K562 (cell line): ENCODE measurements around the gene GPR35. TPM values are rescaled to one million over a fixed set of nuclear protein-coding genes. Genes with fewer than 3 reads are reported as not detected.

ENCODE experiments used
- ATAC-seq: fragments of 200-7000 bp; cut with Tn5 transposase; 3 replicates; pipeline ENCODE4 v1.9.1; 2020; ENCODE audit warnings: moderate library complexity
- BruUV-seq: library from RNA; stranded (reverse); fragments of 400-500 nt; replicated peaks from 2 replicates; lab custom pipeline; 2021; lab: Mats Ljungman, UMichigan
- CTCF ChIA-PET: fragments of 300-600 bp; formaldehyde crosslinking; extraction: SDS; loops from one replicate; lab custom pipeline; 2021; ENCODE audit warnings: low intra/inter-chr PET ratio; lab: Yijun Ruan, JAX
- POLR2A ChIA-PET: fragments of 300-600, 350-650 bp; sonication (Branson Sonifier 250); formaldehyde crosslinking; extraction: SDS; loops from one replicate; lab custom pipeline; 2021; ENCODE audit warnings: antibody characterized with exemption, inconsistent platforms; lab: Yijun Ruan, JAX
- DNase-seq, 4 experiments: peaks; one replicate each; pipeline versions ENCODE4 v3.0.0 to v3.0.0-alpha.2; 2011 to 2018; ENCODE audit warnings: low spot score in 3 of 4, mixed read lengths in 3 of 4; ENCODE audit errors: extremely low read depth in 1 of 4
- FAIRE-seq: peaks from 2 replicates; lab custom pipeline; 2011; peaks lifted over from hg19 to GRCh38; lab: Jason Lieb, UNC
- H2AFZ ChIP-seq: 2 replicates; pipeline ENCODE4 v1.6.0; 2011; ENCODE audit warnings: low read depth, low read length, control low read depth, inconsistent platforms
- H3K27ac ChIP-seq: fragments of 200-600 bp; 3 replicates; pipeline ENCODE4 v1.8.0; 2011; ENCODE audit warnings: low read depth, mild to moderate bottlenecking, control low read depth, inconsistent platforms, low read length, moderate library complexity, mixed read lengths; ENCODE audit errors: extremely low read depth
- H3K27me3 ChIP-seq, 2 experiments: fragments of 300-600 bp in 1 of 2; 2 replicates in 1 of 2; 3 replicates in 1 of 2; pipeline versions ENCODE4 v1.6.0 to v1.8.0; 2011; ENCODE audit warnings: inconsistent platforms in 2 of 2, low read length in 2 of 2, mild to moderate bottlenecking in 1 of 2, mixed read lengths in 1 of 2, moderate library complexity in 1 of 2; ENCODE audit not compliant: control insufficient read depth in 2 of 2, insufficient read depth in 2 of 2
- H3K36me3 ChIP-seq: fragments of 300-600 bp; 3 replicates; pipeline ENCODE4 v1.8.0; 2011; ENCODE audit warnings: mild to moderate bottlenecking, low read length, inconsistent platforms; ENCODE audit not compliant: control insufficient read depth, insufficient read depth
- H3K4me1 ChIP-seq, 2 experiments: fragments of 200-600 bp in 1 of 2; replicated peaks in 1 of 2; 2 replicates in 1 of 2; 3 replicates in 1 of 2; pipeline versions ENCODE4 v1.5.1 to v1.8.0; 2011; ENCODE audit warnings: inconsistent platforms in 2 of 2, low read length in 2 of 2, mild to moderate bottlenecking in 1 of 2, mixed read lengths in 1 of 2, moderate library complexity in 1 of 2; ENCODE audit not compliant: control insufficient read depth in 2 of 2, insufficient read depth in 2 of 2
- H3K4me2 ChIP-seq: 2 replicates; pipeline ENCODE4 v1.6.1; 2011; ENCODE audit warnings: low read length, control low read depth, inconsistent platforms, mixed read lengths; ENCODE audit not compliant: insufficient read depth
- H3K4me3 ChIP-seq: fragments of 200-600 bp; sonication (generic), shearing (Covaris generic); 2 replicates; pipeline ENCODE4 v1.5.1; 2016; ENCODE audit warnings: control low read depth, inconsistent platforms
- H3K79me2 ChIP-seq: fragments of 200-600 bp; 3 replicates; pipeline ENCODE4 v1.8.0; 2011; ENCODE audit warnings: low read length, inconsistent platforms; ENCODE audit not compliant: control insufficient read depth, insufficient read depth
- H3K9ac ChIP-seq, 2 experiments: 2 replicates each; pipeline versions ENCODE4 v1.6.0 to v1.6.1; 2011; ENCODE audit warnings: low read depth in 2 of 2, low read length in 2 of 2, control low read depth in 1 of 2, inconsistent platforms in 1 of 2, mild to moderate bottlenecking in 1 of 2, mixed read lengths in 1 of 2; ENCODE audit not compliant: insufficient read depth in 1 of 2
- H3K9me1 ChIP-seq: one replicate; pipeline ENCODE4 v1.6.0; 2011; ENCODE audit warnings: inconsistent platforms, mild to moderate bottlenecking, low read length, moderate library complexity; ENCODE audit not compliant: control insufficient read depth, insufficient read depth
- H3K9me3 ChIP-seq: replicated peaks from 2 replicates; pipeline ENCODE4 v1.5.1; 2011; ENCODE audit warnings: low read depth, low read length, inconsistent platforms; ENCODE audit not compliant: control insufficient read depth, insufficient read depth
- H4K20me1 ChIP-seq: replicated peaks from 2 replicates; pipeline ENCODE4 v1.6.1; 2011; ENCODE audit warnings: low read length, inconsistent platforms, mixed read lengths; ENCODE audit not compliant: control insufficient read depth, insufficient read depth
- ELF2 ChIP-seq: fragments of 250-450 bp; sonication (Bioruptor Pico); IDR thresholded peaks from 2 replicates; pipeline ENCODE4 v1.5.0; 2021; ENCODE audit warnings: mild to moderate bottlenecking
- TCFL5 ChIP-seq: fragments of 250-450 bp; sonication (Bioruptor Pico); conservative IDR thresholded peaks from 2 replicates; pipeline ENCODE4 v1.6.1; 2021; ENCODE audit warnings: mild to moderate bottlenecking, moderate library complexity, matching md5 sums
- TRIM24 ChIP-seq, 2 experiments: fragments of 450-650 bp; IDR thresholded peaks; 2 replicates each; pipeline ENCODE4 v1.6.1; 2016
- WGBS: fragments of 100-300 bp; shearing (Covaris generic); methylation state at CpG from one replicate; pipeline ENCODE4 v1.1.6; 2016; ENCODE audit warnings: low coverage, mixed read lengths; ENCODE audit not compliant: insufficient coverage; ENCODE audit errors: missing lambda C conversion rate; 5-methylcytosine and 5-hydroxymethylcytosine counted together
- in situ Hi-C: fragments of 300-500 bp; cut with MboI; formaldehyde crosslinking; loops from 4 replicates; pipeline ENCODE4 v1.15.0; 2018; ENCODE audit warnings: inconsistent platforms, mixed read lengths
- intact Hi-C: fragments of 100-400 bp; cut with micrococcal nuclease; formaldehyde crosslinking; loops from 2 replicates; pipeline ENCODE4 v1.14.2; 2022
- polyA plus RNA-seq, 8 experiments: library from polyadenylated mRNA; depleted of rRNA in 4 of 8; stranded (reverse) in 5 of 8; unstranded in 3 of 8; fragments of >200 nt; fragmentation: Nextera tagmentation in 2 of 8; fragmentation: Illumina TruSeq in 1 of 8; extraction: Ambion mirVana in 2 of 8; extraction: Trizol in 1 of 8; gene quantifications; 2 replicates each; pipeline versions ENCODE4 v1.2.1 to v1.2.3, GENCODE V29; 2011 to 2014; ENCODE audit warnings: inconsistent platforms in 1 of 8, missing spikeins in 1 of 8
- total RNA-seq, 7 experiments: library from RNA; depleted of rRNA in 6 of 7; stranded (reverse); fragments of >200 nt in 6 of 7; fragmentation: Illumina TruSeq in 2 of 7; extraction: Trizol in 2 of 7; gene quantifications; 2 replicates each; pipeline versions ENCODE4 v1.2.1 to v1.2.3, GENCODE V29; 2011 to 2021; ENCODE audit warnings: low replicate concordance in 1 of 7
- TF ChIP-seq, protein P1 (sequence below): fragments of 250-450 bp; sonication (Bioruptor Pico); IDR thresholded peaks from 2 replicates; pipeline ENCODE4 v1.4.0; 2020; ENCODE audit warnings: mild to moderate bottlenecking, moderate library complexity
- TF ChIP-seq, protein P2 (sequence below): sonication (generic); formaldehyde crosslinking; IDR thresholded peaks from 2 replicates; pipeline ENCODE4 v1.9.0; 2022; ENCODE audit warnings: mild to moderate bottlenecking, missing genetic modification reagents
- TF ChIP-seq, protein P3 (sequence below), 2 experiments: fragments of 450-650 bp in 1 of 2; sonication (generic) in 1 of 2; formaldehyde crosslinking in 1 of 2; IDR thresholded peaks; 2 replicates each; pipeline versions ENCODE4 v1.7.1 to v1.9.0; 2016 to 2022; ENCODE audit warnings: inconsistent platforms in 1 of 2, mild to moderate bottlenecking in 1 of 2, missing genetic modification reagents in 1 of 2
- TF ChIP-seq, protein P4 (sequence below): fragments of 450-650 bp; formaldehyde crosslinking; IDR thresholded peaks from 2 replicates; pipeline ENCODE4 v1.4.0; 2020; ENCODE audit warnings: mild to moderate bottlenecking, moderate library complexity

GPR35 gene
- total and polyA plus RNA-seq, 9 of the 15 experiments (the other 6 are each of a cell fraction or from before 2014, with no cell fraction given) = 0.04 to 0.50 (median 0.29) TPM; not detected in 3

DNA sequence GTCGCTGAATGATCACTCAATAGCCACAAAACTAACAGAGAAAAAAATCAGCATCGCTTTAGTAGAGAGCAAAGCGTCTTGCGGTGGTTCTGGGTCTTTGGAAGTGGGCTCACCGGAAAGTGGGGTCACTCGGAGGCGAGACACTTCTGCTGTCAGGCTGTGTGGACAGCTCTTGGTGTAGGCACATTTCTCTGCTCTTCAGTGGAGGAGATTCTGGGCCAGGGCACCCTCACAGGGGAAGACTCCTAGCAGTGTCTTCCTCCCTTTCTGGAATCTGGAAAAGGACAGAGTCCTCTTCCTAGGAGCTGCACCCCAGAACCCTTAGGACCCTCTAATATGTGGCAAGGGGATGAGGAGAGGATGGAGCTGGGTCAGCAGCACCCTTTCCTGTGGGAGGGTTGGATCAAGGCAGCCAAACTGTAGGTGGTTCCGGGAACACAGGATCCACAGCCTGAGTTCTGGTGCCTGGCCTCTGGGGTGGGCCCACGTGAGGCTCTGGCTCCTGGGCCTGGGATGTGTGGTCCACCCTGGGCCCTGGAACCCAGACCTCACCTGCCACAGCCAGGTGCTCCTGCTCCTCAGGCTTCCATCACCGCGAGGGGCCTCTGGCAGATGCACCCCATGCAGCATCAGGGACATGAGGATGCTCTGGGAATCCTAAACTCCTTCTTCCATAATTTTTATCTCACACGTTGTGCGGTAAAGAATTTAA, 25.1 kb downstream of the GPR35 start (continued):
- TF ChIP-seq, protein P1, sequence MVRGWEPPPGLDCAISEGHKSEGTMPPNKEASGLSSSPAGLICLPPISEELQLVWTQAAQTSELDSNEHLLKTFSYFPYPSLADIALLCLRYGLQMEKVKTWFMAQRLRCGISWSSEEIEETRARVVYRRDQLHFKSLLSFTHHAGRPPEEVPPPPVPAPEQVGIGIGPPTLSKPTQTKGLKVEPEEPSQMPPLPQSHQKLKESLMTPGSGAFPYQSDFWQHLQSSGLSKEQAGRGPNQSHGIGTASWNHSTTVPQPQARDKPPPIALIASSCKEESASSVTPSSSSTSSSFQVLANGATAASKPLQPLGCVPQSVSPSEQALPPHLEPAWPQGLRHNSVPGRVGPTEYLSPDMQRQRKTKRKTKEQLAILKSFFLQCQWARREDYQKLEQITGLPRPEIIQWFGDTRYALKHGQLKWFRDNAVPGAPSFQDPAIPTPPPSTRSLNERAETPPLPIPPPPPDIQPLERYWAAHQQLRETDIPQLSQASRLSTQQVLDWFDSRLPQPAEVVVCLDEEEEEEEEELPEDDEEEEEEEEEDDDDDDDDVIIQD = no peak
- TF ChIP-seq TCFL5 (CRISPR knock-in tag) = no peak
- TF ChIP-seq, protein P2, sequence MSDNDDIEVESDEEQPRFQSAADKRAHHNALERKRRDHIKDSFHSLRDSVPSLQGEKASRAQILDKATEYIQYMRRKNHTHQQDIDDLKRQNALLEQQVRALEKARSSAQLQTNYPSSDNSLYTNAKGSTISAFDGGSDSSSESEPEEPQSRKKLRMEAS (CRISPR knock-in tag) = no peak

DNA sequence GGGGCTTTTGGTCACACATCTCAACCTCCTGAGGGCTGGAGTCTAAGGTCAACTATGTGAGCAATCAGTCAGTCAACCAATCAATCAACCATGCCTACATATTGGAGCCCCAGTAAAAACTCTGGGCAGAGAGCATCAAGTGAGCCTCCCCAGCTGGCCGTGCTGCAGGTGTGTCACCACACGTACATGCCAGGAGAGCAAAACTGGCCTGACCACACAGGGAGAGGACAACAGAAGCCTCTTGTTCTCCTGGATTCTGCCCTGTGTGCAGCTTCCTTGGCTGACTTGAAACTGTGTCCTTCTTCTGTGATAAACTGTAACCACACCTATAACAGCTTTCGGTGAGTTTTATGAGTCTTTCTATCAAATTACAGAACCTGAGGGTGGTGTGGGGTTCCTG, 25.9 kb downstream of the GPR35 start:
- Histone ChIP-seq H3K9ac (no peak overlapping the region), H2AFZ (no peak overlapping the region), H3K4me2 (no peak overlapping the region), H3K36me3 (no peaks in the 10 kb centered on the region), H3K9me3 (no peaks in the 10 kb centered on the region), H3K4me1 (peaks cover 0 to 7% of the 10 kb centered on the region in 2 experiments; a peak in 1 of 5 replicates), H3K4me3 (no peak overlapping the region), H3K79me2 (no peaks in the 10 kb centered on the region), H3K27ac (no peak overlapping the region), H3K9me1 (no peaks in the 10 kb centered on the region), H4K20me1 (no peaks in the 10 kb centered on the region), H3K27me3 (peaks cover 3 to 44% of the 10 kb centered on the region in 2 experiments; a peak in 4 of 5 replicates)
- intact Hi-C loops (no loop called here), in situ Hi-C loops (no loop called here)
- ChIA-PET CTCF (no interaction called here), POLR2A (no interaction called here)
- 2% methylated on average over 3 of the region's 3 CpGs for WGBS
- DNase-seq (no peak), FAIRE-seq (no peak), ATAC-seq (no peak)
- BruUV-seq = no TSS peak
- TF ChIP-seq ELF2 (no peak), TRIM24 (IDR thresholded peaks at IDR 0.05) (no peak)
- TF ChIP-seq, protein P3, sequence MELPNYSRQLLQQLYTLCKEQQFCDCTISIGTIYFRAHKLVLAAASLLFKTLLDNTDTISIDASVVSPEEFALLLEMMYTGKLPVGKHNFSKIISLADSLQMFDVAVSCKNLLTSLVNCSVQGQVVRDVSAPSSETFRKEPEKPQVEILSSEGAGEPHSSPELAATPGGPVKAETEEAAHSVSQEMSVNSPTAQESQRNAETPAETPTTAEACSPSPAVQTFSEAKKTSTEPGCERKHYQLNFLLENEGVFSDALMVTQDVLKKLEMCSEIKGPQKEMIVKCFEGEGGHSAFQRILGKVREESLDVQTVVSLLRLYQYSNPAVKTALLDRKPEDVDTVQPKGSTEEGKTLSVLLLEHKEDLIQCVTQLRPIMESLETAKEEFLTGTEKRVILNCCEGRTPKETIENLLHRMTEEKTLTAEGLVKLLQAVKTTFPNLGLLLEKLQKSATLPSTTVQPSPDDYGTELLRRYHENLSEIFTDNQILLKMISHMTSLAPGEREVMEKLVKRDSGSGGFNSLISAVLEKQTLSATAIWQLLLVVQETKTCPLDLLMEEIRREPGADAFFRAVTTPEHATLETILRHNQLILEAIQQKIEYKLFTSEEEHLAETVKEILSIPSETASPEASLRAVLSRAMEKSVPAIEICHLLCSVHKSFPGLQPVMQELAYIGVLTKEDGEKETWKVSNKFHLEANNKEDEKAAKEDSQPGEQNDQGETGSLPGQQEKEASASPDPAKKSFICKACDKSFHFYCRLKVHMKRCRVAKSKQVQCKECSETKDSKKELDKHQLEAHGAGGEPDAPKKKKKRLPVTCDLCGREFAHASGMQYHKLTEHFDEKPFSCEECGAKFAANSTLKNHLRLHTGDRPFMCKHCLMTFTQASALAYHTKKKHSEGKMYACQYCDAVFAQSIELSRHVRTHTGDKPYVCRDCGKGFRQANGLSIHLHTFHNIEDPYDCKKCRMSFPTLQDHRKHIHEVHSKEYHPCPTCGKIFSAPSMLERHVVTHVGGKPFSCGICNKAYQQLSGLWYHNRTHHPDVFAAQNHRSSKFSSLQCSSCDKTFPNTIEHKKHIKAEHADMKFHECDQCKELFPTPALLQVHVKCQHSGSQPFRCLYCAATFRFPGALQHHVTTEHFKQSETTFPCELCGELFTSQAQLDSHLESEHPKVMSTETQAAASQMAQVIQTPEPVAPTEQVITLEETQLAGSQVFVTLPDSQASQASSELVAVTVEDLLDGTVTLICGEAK (IDR thresholded peaks at IDR 0.05) = no peak
- TF ChIP-seq, protein P3 (CRISPR knock-in tag; IDR thresholded peaks at IDR 0.05) = no peak
- TF ChIP-seq, protein P4, sequence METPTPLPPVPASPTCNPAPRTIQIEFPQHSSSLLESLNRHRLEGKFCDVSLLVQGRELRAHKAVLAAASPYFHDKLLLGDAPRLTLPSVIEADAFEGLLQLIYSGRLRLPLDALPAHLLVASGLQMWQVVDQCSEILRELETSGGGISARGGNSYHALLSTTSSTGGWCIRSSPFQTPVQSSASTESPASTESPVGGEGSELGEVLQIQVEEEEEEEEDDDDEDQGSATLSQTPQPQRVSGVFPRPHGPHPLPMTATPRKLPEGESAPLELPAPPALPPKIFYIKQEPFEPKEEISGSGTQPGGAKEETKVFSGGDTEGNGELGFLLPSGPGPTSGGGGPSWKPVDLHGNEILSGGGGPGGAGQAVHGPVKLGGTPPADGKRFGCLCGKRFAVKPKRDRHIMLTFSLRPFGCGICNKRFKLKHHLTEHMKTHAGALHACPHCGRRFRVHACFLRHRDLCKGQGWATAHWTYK (CRISPR knock-in tag) = no peak
